Kidney epithelial cell (primary cell): Measurements from ENCODE around the gene ELOA. TPM values are rescaled to one million over a fixed set of nuclear protein-coding genes. Genes with fewer than 3 reads are reported as not detected.

Source experiments
- DNase-seq: peaks from one replicate; pipeline ENCODE4 v3.0.0-alpha.2; 2010; ENCODE audit warnings: low read depth
- H3K27me3 ChIP-seq: 2 replicates; pipeline ENCODE4 v1.6.0; 2011; ENCODE audit warnings: low read length; ENCODE audit not compliant: control insufficient read depth, insufficient read depth
- H3K36me3 ChIP-seq: 2 replicates; pipeline ENCODE4 v1.5.1; 2011; ENCODE audit warnings: low read length; ENCODE audit not compliant: control insufficient read depth, insufficient read depth
- H3K4me3 ChIP-seq: 2 replicates; pipeline ENCODE4 v1.5.1; 2011; ENCODE audit warnings: low read depth, mild to moderate bottlenecking, control low read depth, low read length
- total RNA-seq: library from RNA; depleted of rRNA; stranded (reverse); fragments of >200 nt; gene quantifications from 2 replicates; pipeline ENCODE4 v1.2.3, GENCODE V29; 2015
- TF ChIP-seq, protein P1 (sequence below): IDR thresholded peaks from 2 replicates; pipeline ENCODE4 v1.5.1; 2011; ENCODE audit warnings: mild to moderate bottlenecking, moderate library complexity, low read length, control low read depth, inconsistent platforms; ENCODE audit not compliant: insufficient read depth, poor library complexity, severe bottlenecking

Gene ELOA
- total RNA-seq, 1 donor from 2014 or later: 56.7 TPM

DNA sequence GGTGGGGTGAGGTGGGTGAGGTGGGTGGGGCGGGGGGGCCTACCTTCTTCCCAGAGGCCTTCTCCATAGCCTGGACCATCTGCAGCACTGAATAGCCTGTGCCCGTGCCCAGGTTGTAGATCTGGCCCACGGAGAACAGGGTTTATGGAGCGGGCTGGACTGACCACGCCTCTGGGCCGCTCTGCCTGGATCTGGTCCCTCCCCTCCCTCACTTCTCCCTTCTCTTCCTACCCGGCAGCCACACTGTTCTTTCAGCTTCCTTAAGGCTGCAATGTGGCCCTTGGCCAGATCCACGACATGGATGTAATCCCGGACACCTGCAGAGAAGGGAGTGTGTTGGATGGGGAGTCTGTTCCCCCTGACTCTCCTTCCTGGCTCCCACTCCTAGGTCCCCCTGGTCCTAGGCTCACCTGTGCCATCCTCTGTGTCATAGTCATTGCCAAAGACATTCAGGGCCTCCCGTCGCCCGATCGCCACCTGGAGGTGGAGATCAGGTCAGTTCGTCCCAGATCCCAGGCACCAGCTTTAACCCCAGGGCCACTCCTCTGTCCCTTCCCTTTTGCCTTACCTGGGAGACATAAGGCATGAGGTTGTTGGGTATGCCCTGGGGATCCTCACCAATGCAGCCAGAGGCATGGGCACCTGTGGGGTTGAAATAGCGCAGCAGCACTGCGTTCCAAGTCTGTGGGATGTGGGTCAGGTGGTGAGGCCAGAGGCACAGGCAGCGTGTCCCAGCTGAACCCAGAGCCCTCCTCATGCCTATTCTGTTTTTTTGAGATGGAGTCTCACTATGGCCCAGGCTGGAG lies 53.4 kb downstream of the ELOA start:
- Histone ChIP-seq H3K4me3 (no peak overlapping the region), H3K36me3 (peaks cover 5% of the 10 kb centered on the region), H3K27me3 (no peaks in the 10 kb centered on the region)
- no peak for DNase-seq
- TF ChIP-seq, protein P1, sequence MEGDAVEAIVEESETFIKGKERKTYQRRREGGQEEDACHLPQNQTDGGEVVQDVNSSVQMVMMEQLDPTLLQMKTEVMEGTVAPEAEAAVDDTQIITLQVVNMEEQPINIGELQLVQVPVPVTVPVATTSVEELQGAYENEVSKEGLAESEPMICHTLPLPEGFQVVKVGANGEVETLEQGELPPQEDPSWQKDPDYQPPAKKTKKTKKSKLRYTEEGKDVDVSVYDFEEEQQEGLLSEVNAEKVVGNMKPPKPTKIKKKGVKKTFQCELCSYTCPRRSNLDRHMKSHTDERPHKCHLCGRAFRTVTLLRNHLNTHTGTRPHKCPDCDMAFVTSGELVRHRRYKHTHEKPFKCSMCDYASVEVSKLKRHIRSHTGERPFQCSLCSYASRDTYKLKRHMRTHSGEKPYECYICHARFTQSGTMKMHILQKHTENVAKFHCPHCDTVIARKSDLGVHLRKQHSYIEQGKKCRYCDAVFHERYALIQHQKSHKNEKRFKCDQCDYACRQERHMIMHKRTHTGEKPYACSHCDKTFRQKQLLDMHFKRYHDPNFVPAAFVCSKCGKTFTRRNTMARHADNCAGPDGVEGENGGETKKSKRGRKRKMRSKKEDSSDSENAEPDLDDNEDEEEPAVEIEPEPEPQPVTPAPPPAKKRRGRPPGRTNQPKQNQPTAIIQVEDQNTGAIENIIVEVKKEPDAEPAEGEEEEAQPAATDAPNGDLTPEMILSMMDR: no peak

DNA sequence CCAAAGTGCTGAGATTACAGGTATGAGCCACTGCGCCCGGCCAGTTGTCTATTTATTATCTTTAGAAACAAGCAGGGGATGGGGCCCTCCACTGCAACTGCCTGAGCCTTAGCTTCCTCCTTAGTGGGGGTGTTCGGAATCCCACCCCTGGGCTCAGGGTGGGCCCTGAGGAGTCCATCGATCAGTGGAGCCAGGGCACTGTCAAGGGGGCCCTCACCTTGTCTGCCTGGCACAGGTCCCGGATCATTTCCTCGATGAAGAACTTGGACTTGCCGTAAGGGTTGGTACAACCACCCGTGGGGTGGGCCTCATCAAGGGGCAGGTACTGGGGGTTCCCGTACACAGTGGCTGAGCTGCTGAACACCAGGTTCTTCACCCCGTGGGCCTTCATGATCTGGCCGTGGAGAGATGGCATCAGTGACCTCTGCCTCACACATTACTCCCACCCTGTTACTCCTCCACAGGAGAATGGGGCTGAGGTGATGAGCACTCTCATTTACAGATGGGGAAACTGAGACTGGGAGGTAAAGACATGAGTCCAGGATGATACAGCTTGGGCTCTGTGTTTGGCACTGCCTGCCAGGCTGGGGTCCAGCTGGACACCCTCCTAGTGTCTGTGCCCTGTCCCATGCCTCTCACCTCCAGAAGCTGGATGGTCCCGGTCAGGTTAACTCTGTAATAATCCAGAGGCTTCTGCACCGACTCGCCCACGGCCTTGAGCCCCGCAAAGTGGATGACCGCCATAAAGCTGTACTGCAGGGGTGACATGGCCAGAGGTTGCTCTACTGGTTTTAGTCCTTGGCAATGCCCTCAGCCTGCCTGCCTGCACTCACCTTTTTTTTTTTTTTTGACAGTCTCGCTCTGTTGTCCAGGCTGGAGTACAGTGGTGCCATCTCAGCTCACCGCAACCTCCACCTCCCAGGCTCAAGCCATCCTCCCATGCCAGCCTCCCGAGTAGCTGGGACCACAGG lies 54.5 kb downstream of the ELOA start:
- H3K36me3 ChIP-seq: peaks cover 5% of the 10 kb centered on the region
- no peak overlapping the region for H3K4me3 ChIP-seq
- TF ChIP-seq, protein P1: no peak
- no peak for DNase-seq
- H3K27me3 ChIP-seq: no peaks in the 10 kb centered on the region

DNA sequence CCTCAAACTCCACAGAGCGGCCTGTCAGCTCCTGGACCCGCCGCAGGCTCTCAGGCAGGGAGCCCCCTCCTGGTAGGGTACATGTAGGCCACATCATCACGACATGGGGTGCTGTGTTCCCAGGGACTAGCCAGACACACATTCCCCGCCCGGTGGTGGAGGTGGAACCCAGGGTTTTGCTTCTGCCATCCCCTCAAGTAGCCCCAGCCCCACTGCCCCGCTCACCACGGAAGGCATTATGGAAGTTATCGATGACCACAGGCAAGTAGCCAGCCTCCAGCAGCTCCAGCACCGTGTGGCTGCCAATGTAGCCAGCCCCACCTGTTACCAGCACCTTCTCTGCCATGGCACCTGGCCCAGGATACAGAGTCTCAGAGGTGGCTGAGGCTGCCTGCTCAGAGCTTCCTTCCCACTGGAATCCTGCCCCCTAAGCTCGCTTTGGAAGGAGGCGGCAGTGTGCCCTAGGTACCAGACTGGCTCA lies 55.4 kb downstream of the ELOA start:
- Histone ChIP-seq H3K36me3 (peaks cover 4% of the 10 kb centered on the region), H3K4me3 (no peak overlapping the region), H3K27me3 (no peaks in the 10 kb centered on the region)
- no peak for DNase-seq
- TF ChIP-seq, protein P1: no peak

DNA sequence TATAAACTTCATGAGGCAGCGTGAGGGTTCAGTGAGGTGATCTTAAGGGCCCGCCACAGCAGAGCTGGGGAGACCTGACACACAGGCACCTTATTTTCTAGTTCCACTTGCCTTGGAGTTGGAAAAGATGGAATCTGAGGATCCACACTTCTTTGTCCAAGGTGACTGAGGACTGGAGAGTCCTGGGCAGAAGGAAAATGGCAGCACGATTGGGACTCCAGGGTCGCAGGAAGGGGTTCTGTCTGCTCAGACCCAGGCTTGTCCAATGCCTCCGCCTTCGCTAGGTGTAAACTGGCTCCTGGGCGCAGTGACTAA lies 55.9 kb downstream of the ELOA start:
- DNase-seq: no peak
- H3K36me3 ChIP-seq: peaks cover 3% of the 10 kb centered on the region
- peak overlapping the region; percentile 97 for H3K4me3 ChIP-seq
- no peaks in the 10 kb centered on the region for H3K27me3 ChIP-seq
- TF ChIP-seq, protein P1: no peak

DNA sequence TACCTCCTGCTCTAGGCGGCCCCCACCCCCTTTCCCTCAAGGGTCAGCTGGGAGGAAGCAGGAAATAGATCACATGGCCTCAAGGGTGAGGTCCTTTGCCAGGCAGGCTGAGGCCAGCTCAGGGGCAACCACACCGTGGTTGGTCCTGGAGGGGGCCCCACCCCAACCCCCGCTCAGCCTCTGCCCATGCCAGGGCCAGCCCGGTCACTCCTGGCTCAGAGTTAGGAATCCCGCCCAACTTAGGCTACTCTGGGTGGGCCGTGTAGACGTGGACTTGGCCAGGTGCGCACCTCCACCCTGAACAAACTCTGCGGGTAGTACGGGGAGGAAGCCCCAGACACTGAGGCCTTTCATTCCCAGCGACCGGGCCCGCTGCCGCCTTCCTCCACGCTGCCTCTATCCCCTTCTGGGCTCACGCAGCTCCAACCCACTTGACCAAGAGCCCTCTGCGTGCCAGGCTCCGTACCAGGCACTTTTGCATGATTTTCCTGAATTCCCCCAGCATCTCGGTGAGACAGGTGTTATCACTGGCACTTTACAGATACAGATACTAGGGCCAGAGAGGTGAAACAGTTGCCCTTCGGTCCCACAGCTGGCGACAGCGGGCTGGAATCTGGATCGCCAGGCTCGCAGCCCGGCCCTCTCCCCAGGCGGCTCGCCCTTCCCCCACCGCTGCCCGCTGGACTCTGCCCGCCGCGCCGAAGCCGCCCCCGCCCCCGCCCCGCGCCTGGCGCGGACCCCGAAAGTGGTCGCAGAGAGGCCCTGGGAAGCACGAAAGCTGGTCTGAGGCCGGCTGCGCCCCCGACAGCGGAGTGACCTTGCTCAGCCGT lies 56.5 kb downstream of the ELOA start:
- TF ChIP-seq, protein P1: no peak
- peaks cover 3% of the 10 kb centered on the region for H3K36me3 ChIP-seq
- peak; percentile 86 for DNase-seq
- no peaks in the 10 kb centered on the region for H3K27me3 ChIP-seq
- H3K4me3 ChIP-seq: peak overlapping the region; percentile 97
